Pons (tissue), 1 donor: Measurements from ENCODE around the gene MLF2.

Experiments used
- DNase-seq: peaks from one replicate; pipeline ENCODE4 v3.0.0-alpha.2; 2016; ENCODE audit warnings: low spot score

Gene MLF2

DNA sequence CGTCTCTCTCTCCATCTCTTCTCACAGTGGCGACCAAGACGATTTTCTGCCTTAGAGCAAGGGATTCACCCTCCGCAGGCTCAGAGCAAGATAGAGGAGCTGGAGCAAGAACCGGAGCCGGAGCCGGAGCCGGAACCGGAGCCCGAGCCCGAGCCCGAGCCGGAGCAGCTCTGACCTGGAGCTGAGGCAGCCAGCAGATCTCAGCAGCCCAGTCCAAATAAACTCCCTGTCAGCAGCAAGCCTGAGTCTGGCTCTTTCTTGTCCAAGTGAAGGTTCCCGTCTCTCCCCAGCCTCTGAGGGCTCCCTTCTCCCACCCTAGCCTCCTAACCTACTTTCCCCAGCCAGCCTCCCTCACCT is 25.3 kb upstream of the MLF2 start:
- no peak for DNase-seq

DNA sequence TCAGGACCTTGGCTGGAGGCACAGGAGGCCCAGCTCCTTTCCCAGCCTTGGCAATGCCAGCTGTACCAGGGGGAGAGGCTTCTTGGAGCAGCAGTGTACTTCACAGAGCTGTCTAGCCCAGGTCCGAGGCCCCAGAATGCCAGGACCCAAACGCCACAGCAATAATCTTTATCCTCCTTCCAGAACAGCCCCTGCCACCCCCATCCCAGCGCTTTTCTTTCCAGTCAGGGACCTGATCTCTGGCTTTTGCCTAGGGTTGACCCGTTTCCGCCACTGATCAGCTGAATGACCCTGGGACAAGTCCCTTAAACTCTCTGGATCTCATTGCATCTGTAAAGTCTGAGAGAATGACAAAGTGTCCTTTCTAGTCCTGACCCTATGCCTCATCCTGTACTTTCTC is 24.4 kb upstream of the MLF2 start:
- DNase-seq, result no peak

DNA sequence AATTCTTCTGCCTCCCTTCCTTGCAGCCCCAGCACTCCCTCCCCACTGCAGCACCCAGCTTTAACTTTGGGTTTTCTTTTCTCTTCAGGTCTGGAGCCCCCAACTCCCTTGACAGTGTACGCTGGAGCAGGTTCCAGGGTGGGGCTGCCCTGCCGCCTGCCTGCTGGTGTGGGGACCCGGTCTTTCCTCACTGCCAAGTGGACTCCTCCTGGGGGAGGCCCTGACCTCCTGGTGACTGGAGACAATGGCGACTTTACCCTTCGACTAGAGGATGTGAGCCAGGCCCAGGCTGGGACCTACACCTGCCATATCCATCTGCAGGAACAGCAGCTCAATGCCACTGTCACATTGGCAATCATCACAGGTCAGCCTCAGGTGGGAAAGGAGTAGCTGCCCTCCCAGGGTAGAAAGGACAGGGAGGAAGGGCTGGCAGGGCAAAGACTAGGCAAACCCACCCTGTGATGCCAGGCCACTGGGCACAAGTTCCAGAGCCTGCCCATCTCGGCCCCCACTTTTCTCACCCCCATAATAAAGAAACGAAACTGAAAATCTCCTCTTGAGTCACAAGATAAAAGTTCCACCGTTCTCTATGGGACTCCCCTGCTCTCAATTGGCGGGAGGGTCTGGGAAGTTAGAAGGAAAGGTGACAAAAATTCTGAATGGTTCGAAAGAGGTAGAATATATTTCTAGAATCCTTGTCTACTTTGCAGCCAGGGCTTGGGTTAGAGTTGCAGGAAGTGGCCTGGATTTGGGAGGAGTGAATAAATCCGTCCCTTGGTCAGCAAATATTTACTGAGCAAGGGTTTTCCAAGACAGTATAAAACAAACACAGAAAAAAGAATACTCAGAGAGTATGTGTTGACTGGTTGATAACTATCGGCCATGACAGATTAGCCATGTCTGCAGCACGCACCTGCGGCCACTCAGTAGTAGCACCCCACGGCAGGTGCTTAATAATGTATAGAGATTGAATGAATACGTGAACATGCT is 22.5 kb upstream of the MLF2 start:
- no peak for DNase-seq

DNA sequence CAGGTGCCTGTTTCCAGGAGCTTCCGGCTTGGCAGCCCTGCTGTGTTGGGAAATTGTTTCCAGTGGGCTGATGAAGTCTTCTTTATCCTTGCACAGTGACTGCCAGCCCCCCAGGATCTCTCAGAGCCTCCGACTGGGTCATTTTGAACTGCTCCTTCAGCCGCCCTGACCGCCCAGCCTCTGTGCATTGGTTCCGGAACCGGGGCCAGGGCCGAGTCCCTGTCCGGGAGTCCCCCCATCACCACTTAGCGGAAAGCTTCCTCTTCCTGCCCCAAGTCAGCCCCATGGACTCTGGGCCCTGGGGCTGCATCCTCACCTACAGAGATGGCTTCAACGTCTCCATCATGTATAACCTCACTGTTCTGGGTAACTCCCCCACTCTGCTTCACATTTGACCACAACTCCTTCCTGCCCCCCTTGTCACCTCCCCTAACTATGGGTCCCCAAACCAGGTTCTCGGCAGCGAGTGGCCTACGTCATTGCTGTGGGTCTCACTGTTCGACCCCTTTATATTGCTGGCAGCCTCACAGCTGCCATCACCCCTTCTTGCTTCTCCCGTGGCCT is 21.6 kb upstream of the MLF2 start:
- DNase-seq, result no peak

- DNase-seq, result no peak
Measured at GRCh38 chr12:6773590-6774351, 20.8 kb upstream of the MLF2 start.

- no peak for DNase-seq
Measured at GRCh38 chr12:6772726-6773589, 20.0 kb upstream of the MLF2 start.

DNA sequence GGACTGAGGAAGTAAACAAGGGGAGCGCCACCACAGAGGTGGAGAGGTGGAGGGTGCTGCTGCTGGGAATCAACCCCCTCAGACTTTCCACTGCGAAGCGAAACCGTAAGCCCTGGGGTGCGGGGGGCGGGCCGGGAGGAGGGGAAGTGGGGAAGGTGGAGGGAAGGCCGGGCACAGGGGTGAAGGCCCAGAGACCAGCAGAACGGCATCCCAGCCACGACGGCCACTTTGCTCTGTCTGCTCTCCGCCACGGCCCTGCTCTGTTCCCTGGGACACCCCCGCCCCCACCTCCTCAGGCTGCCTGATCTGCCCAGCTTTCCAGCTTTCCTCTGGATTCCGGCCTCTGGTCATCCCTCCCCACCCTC is 19.4 kb upstream of the MLF2 start, which contains the start of gene LAG3:
TSS of gene LAG3 (plus strand) at position 190 of the 365 bp plus-strand sequence. CDS start 333 bp downstream, outside the sequence.
- DNase-seq, result no peak

GRCh38 chr12:6771509-6772330 is 18.8 kb upstream of the MLF2 start:
- DNase-seq, result no peak

GRCh38 chr12:6771091-6771495 is 18.2 kb upstream of the MLF2 start:
- peak; percentile 55 for DNase-seq

DNA sequence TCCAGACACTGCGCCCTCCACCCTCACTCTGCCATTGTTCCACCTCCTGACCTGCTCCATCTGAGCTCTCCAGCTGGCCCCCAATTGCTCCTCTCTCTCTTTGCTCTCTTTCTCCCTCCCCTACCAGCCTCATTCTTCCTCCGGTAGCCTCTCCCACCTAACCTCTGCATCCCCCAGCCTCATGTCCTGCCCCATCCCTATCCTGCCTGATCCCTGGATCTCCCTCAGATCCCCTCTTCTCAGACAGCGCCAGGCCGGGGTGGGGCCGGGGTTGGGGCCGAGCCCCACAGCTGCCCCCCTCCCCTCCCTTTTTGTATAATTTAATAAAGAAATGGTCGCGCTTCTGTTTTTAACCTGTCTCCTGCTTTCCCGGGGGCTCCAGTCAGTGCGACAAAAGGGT is 17.7 kb upstream of the MLF2 start:
- DNase-seq, result no peak

DNA sequence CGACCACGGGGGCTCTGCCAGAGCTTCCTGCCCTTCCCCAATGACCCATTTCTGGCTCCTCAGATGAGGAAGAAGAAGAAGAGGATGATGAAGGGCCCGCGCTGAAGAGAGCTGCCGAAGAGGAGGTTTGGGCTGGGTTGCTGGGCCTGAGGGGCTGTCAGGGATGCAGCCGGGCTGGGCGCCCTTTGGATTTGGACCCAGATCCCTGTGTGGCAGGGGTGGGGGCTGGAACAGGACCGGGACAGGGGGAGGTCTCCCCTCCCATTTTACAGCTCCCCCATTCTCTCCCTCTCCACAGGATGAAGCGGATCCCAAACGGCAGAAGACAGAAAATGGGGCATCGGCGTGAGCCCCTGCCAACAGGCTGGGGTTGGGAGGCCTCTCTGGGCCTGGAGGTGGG is 17.2 kb upstream of the MLF2 start:
- DNase-seq, result no peak

GRCh38 chr12:6769666-6770065 is 16.7 kb upstream of the MLF2 start:
- DNase-seq, result no peak

GRCh38 chr12:6768990-6769389 is 16.0 kb upstream of the MLF2 start:
- DNase-seq, result no peak

DNA sequence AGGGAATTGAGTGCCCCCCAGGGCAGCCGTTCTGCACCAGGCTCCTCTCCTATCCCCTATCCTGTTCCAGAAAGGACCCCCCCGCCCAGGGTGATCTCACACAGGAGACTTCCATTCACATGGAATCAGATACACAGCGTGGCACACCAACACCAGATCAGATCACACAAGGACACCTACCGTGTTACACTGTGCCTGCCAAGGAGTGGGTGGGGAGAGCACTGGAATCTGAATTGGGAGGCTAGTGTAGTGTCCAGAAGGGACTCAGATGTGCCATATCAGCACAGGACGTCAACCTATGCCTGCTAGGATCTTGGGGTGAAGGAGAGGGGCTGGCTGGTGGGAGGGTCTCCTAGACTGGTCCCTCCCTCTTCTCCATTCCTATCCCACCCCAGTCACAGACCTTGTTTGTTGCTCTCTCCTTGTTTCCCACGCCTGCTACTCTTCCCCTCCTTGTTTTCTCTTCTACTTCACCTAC is 15.5 kb upstream of the MLF2 start:
- no peak for DNase-seq

- DNase-seq, result no peak
Measured at GRCh38 chr12:6767353-6768319, 14.7 kb upstream of the MLF2 start.

DNA sequence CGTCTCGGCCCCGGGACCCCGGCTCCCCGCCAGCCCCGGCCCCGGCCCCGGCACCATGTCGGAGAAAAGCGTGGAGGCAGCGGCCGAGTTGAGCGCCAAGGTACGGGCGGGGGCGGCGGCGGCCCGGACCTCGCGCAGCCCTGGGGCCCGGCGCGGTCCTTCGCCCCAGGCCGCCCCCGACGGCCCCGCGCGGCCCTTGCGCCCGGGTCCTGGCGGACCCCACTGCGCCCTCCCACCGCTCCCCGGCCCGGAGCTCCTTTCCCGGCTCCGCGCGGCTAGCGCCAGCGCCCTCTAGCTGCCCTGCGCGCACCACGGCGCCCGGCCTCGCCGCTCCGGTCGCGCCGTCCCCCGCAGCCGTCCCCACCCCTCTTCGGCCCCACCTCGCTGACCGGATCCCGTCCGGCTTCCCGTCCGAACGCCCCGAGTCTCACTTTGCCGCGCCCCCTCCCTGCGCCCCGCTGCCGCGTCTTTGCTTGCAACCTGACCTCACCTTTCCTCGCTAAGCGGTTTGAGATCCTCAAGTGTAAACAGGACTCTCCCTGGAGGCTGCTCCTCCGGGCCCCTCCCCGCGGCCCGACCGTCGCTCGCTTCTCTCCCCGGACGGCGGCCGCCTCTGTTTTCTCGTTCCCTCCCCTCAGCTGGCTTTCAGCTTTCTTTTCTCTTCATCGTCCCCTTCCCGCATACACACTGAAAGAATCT is 13.9 kb upstream of the MLF2 start:
- DNase-seq, result peak; percentile 24

- peak; percentile 41 for DNase-seq
Measured at GRCh38 chr12:6765634-6766581, 13.0 kb upstream of the MLF2 start, which contains the start of gene PTMS. PTMS (plus strand) TSS chr12:6766363; CDS start chr12:6766706, 343 bp downstream.
